Tibial nerve (tissue), 3 donors: ENCODE data around the gene FUT6.

ENCODE experiments used
- CTCF ChIP-seq, 5 experiments: fragments of 200-600 bp in 3 of 5; fragments of 450-650 bp in 2 of 5; sonication (generic) in 3 of 5; IDR thresholded peaks; one replicate each; pipeline ENCODE4 v1.5.1; 2016 to 2019; ENCODE audit warnings: antibody characterized with exemption in 5 of 5, mild to moderate bottlenecking in 3 of 5, moderate library complexity in 2 of 5
- POLR2A ChIP-seq, 2 donors: fragments of 450-650 bp; IDR thresholded peaks; one replicate each; pipeline ENCODE4 v1.6.1; 2017; ENCODE audit warnings: antibody characterized with exemption in 2 of 2, mild to moderate bottlenecking in 2 of 2, moderate library complexity in 2 of 2

- TF ChIP-seq CTCF (IDR thresholded peaks at IDR 0.05), result no peak
- peak; percentile 33 to 50 for TF ChIP-seq POLR2A (IDR thresholded peaks at IDR 0.05)
These were observed 11.4 kb downstream of the FUT6 start for GRCh38 chr19:5827891-5828660.
